SK-N-SH (cell line): ENCODE data around the gene GPR15LG. TPM values are rescaled to one million over a fixed set of nuclear protein-coding genes. Genes with fewer than 3 reads are reported as not detected.

Experiments used
- CTCF ChIA-PET: fragments of 300-600, 350-600 bp; formaldehyde crosslinking; extraction: SDS; loops from one replicate; lab custom pipeline; 2021; lab: Yijun Ruan, JAX
- POLR2A ChIA-PET: fragments of 350-600 bp; sonication (Branson Sonifier 250); formaldehyde crosslinking; extraction: SDS; loops from one replicate; lab custom pipeline; 2020; ENCODE audit warnings: antibody characterized with exemption, inconsistent platforms; lab: Yijun Ruan, JAX
- DNase-seq: peaks from one replicate; pipeline ENCODE4 v3.0.0; 2012
- H2AFZ ChIP-seq: fragments of 200-600 bp; sonication (generic); 2 replicates; pipeline ENCODE4 v1.8.1; 2016; ENCODE audit warnings: antibody characterized with exemption, mild to moderate bottlenecking, low read depth
- H3F3A ChIP-seq: fragments of 200-600 bp; sonication (generic); replicated peaks from 2 replicates; pipeline ENCODE3; 2016; ENCODE audit warnings: antibody characterized with exemption, mild to moderate bottlenecking; ENCODE audit not compliant: insufficient read depth
- H3K27ac ChIP-seq, 2 experiments: fragments of 200-500 bp in 1 of 2; fragments of 200-600 bp in 1 of 2; sonication (Bioruptor generic) in 1 of 2; sonication (generic), shearing (Covaris generic) in 1 of 2; 2 replicates each; pipeline versions ENCODE4 v1.5.1 to v1.6.1; 2014 to 2016; ENCODE audit warnings: low read depth in 2 of 2, inconsistent platforms in 1 of 2, low read length in 1 of 2, mild to moderate bottlenecking in 1 of 2, mixed read lengths in 1 of 2
- H3K27me3 ChIP-seq: fragments of 200-600 bp; sonication (generic), shearing (Covaris generic); 2 replicates; pipeline ENCODE4 v1.6.1; 2016; ENCODE audit warnings: mixed run types; ENCODE audit not compliant: insufficient read depth
- H3K36me3 ChIP-seq, 2 experiments: fragments of 200-500 bp in 1 of 2; fragments of 200-600 bp in 1 of 2; sonication (Bioruptor generic) in 1 of 2; sonication (generic) in 1 of 2; replicated peaks in 1 of 2; 2 replicates each; pipeline versions ENCODE3 to v1.5.1; 2014 to 2016; ENCODE audit warnings: low read length in 1 of 2, mild to moderate bottlenecking in 1 of 2; ENCODE audit not compliant: insufficient read depth in 2 of 2, control insufficient read depth in 1 of 2
- H3K4me1 ChIP-seq, 2 experiments: fragments of 200-500 bp in 1 of 2; fragments of 200-600 bp in 1 of 2; sonication (Bioruptor generic) in 1 of 2; sonication (generic), shearing (Covaris generic) in 1 of 2; 2 replicates each; pipeline versions ENCODE4 v1.5.1 to v1.6.1; 2014 to 2016; ENCODE audit warnings: low read depth in 1 of 2, low read length in 1 of 2, mixed run types in 1 of 2; ENCODE audit not compliant: insufficient read depth in 2 of 2, control insufficient read depth in 1 of 2
- H3K4me2 ChIP-seq: fragments of 200-600 bp; sonication (generic), shearing (Covaris generic); 2 replicates; pipeline ENCODE4 v1.6.1; 2017; ENCODE audit warnings: mixed run types
- H3K4me3 ChIP-seq, 2 experiments: fragments of 200-500 bp in 1 of 2; fragments of 200-600 bp in 1 of 2; sonication (Bioruptor generic) in 1 of 2; sonication (generic), shearing (Covaris generic) in 1 of 2; 2 replicates each; pipeline versions ENCODE4 v1.5.1 to v1.8.1; 2014 to 2016; ENCODE audit warnings: low read depth in 2 of 2, inconsistent platforms in 1 of 2, low read length in 1 of 2, mild to moderate bottlenecking in 1 of 2, mixed read lengths in 1 of 2, moderate library complexity in 1 of 2
- H3K79me2 ChIP-seq: fragments of 200-600 bp; sonication (generic); 2 replicates; pipeline ENCODE4 v1.8.1; 2017; ENCODE audit warnings: mild to moderate bottlenecking; ENCODE audit not compliant: insufficient read depth
- H3K9ac ChIP-seq: fragments of 200-600 bp; sonication (generic); 2 replicates; pipeline ENCODE4 v1.6.1; 2017; ENCODE audit warnings: mixed run types
- H3K9me2 ChIP-seq: fragments of 200-600 bp; sonication (generic); 2 replicates; pipeline ENCODE4 v1.6.1; 2017; ENCODE audit warnings: mixed run types
- H3K9me3 ChIP-seq: fragments of 200-600 bp; sonication (generic); 2 replicates; pipeline ENCODE4 v1.6.1; 2017; ENCODE audit warnings: mixed run types, mild to moderate bottlenecking, moderate library complexity
- H4K20me1 ChIP-seq: fragments of 200-600 bp; sonication (generic); 2 replicates; pipeline ENCODE4 v1.6.1; 2017; ENCODE audit warnings: mild to moderate bottlenecking, mixed run types; ENCODE audit not compliant: insufficient read depth
- MXI1 ChIP-seq: IDR thresholded peaks from 2 replicates; pipeline ENCODE4 v1.6.1; 2012; ENCODE audit warnings: mild to moderate bottlenecking, low read depth, low read length, improper control_type of control experiment
- NRF1 ChIP-seq: IDR thresholded peaks from 2 replicates; pipeline ENCODE4 v1.6.1; 2012; ENCODE audit warnings: low read depth, mild to moderate bottlenecking, low read length
- RCOR1 ChIP-seq: fragments of 150-350 bp; IDR thresholded peaks from 2 replicates; pipeline ENCODE4 v1.6.1; 2017; ENCODE audit warnings: antibody characterized with exemption, low read length
- RXRA ChIP-seq: IDR thresholded peaks from 2 replicates; pipeline ENCODE4 v1.4.0; 2012; ENCODE audit warnings: low read depth, mild to moderate bottlenecking, borderline replicate concordance
- TAF1 ChIP-seq: IDR thresholded peaks from 2 replicates; pipeline ENCODE4 v1.6.1; 2012; ENCODE audit warnings: low read depth, mild to moderate bottlenecking, low read length, moderate library complexity, borderline replicate concordance
- TCF12 ChIP-seq: IDR thresholded peaks from 2 replicates; pipeline ENCODE4 v1.4.0; 2012
- TEAD4 ChIP-seq: IDR thresholded peaks from 2 replicates; pipeline ENCODE4 v1.4.0; 2012; ENCODE audit warnings: mild to moderate bottlenecking, borderline replicate concordance; ENCODE audit not compliant: insufficient read depth
- ZBTB33 ChIP-seq: IDR thresholded peaks from 2 replicates; pipeline ENCODE4 v1.4.0; 2012; ENCODE audit warnings: low read depth, borderline replicate concordance
- WGBS: methylation state at CpG from one replicate; pipeline ENCODE4 v1.1.6; 2017; ENCODE audit warnings: low lambda C conversion rate; 5-methylcytosine and 5-hydroxymethylcytosine counted together
- polyA plus RNA-seq, 3 experiments: library from polyadenylated mRNA; depleted of rRNA; stranded (reverse); fragments of >200 nt; gene quantifications; 2 replicates each; pipeline ENCODE4 v1.2.3, GENCODE V29; 2012
- TF ChIP-seq, protein P1 (sequence below): IDR thresholded peaks from 2 replicates; pipeline ENCODE4; 2012

GPR15LG gene
- polyA plus RNA-seq, 1 of the 3 experiments (the other 2 are of a cell fraction): not detected

DNA sequence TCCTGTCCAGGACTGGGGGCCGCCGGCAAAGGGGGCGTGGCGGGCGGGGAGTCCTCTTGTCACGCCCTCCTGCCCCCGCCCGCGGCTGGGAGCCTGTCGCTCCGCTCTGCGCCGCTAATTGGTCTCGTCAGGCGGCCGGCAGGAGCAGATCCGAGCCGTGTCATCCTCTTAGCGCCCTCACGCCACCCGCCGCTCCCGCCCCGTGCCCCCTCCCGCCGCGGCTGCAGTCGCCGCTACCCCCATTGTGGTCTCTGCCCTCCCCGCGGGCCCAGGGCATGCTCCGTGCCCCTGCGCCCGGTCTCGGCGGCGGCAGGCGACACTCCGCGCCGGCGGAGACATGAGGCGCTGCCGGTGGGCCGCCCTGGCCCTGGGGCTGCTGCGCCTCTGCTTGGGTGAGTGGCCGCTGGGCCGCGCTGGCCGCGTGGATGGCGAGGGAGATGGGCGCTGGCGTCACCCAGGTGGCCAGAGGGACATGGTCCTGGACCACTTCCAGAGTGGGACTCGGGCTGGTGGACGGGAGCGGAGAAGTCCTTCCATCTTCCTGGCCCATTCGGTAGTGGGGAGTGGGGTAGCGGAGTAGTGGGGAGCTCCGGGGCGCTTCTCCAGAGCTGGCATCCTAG is 20.9 kb downstream of the GPR15LG start, which contains the start of gene CDHR1:
Gene CDHR1, plus strand, starts transcription at position 114 of the 620 bp plus-strand sequence. Its CDS starts 224 bp downstream, at position 338.
- Histone ChIP-seq H3K9me3 (no peaks in the 10 kb centered on the region), H2AFZ (no peak within 1 kb of the TSS), H3K9me2 (no peaks in the 10 kb centered on the region), H3K36me3 (no peaks in the 10 kb centered on the region), H3K4me3 (peak within 1 kb of the TSS; percentile 42 to 47), H3K79me2 (no peaks in the 10 kb centered on the region), H3K4me2 (peak within 1 kb of the TSS; percentile 88), H3K9ac (no peak within 1 kb of the TSS), H3F3A (no peaks in the 10 kb centered on the region), H3K27me3 (no peaks in the 10 kb centered on the region), H4K20me1 (no peaks in the 10 kb centered on the region), H3K27ac (no peak within 1 kb of the TSS), H3K4me1 (peaks cover 0 to 11% of the 10 kb centered on the region in 2 experiments; a peak in 1 of 4 replicates)
- 3% methylated on average over 32 of the region's 61 CpGs for WGBS
- POLR2A ChIA-PET: no interaction called here
- peak; percentile 86 for DNase-seq
- TF ChIP-seq NRF1 (no peak), RXRA (no peak), MXI1 (peak; percentile 23; the same call in 1 of the 2 replicates), TCF12 (no peak)
- CTCF ChIA-PET: interaction anchor here (0.7 to 5.7 kb wide), 5 partner anchors 11 to 47 kb away, joined by 3 to 34 read pairs (median 4); no protein-coding TSS in a partner anchor

DNA sequence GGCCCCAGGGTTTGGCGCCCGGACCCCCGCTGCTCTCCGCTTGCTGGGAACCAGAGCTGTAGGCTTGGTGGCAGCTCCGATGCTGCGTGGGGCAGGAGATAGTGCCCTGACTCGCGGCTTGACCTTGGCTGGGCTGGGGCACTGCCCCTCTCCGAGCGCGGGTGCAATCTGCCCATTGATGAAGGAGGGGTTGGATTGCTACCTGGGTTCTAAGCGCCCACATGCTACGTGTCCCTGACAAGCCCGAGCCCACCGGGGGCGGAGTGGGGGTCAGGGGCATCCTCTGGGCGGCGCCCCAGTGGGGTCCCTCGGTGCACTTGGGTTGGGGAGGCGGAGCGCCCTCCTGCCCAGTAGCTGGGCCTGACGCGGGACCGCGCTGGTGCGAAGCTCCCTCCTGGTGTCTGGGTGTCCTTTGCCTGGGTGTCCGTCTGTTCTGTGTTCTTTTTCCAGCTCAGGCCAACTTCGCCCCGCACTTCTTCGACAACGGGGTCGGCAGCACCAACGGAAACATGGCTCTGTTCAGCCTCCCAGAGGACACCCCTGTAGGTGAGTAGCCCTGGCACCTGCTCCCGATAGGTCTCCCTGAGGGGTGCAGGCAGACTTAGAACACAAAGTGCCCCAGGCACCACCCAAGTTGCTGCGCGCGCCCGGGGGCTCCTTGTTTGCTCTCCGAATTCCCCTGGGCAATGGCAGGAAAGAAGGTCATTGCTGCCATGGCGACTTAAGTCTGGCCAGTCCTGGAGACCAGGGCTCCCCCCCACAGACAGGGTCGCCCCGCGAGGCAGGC is 21.6 kb downstream of the GPR15LG start:
- TF ChIP-seq TAF1 (no peak), MXI1 (no peak), ZBTB33 (no peak), TEAD4 (no peak), RCOR1 (no peak)
- TF ChIP-seq, protein P1, sequence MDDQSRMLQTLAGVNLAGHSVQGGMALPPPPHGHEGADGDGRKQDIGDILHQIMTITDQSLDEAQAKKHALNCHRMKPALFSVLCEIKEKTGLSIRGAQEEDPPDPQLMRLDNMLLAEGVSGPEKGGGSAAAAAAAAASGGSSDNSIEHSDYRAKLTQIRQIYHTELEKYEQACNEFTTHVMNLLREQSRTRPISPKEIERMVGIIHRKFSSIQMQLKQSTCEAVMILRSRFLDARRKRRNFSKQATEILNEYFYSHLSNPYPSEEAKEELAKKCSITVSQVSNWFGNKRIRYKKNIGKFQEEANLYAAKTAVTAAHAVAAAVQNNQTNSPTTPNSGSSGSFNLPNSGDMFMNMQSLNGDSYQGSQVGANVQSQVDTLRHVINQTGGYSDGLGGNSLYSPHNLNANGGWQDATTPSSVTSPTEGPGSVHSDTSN: no peak
- TF ChIP-seq, all 33 proteins: peak for 0
- ChIA-PET CTCF (interaction anchor here (0.7 to 5.7 kb wide), 5 partner anchors 10 to 47 kb away, joined by 3 to 34 read pairs (median 4); no protein-coding TSS in a partner anchor), POLR2A (no interaction called here)
- Histone ChIP-seq H3K9ac (no peak overlapping the region), H3K9me3 (no peaks in the 10 kb centered on the region), H3K36me3 (no peaks in the 10 kb centered on the region), H3K79me2 (no peaks in the 10 kb centered on the region), H3F3A (no peaks in the 10 kb centered on the region), H3K27me3 (no peaks in the 10 kb centered on the region), H3K9me2 (no peaks in the 10 kb centered on the region), H2AFZ (no peak overlapping the region), H4K20me1 (no peaks in the 10 kb centered on the region), H3K4me2 (no peak overlapping the region), H3K4me1 (peaks cover 0 to 11% of the 10 kb centered on the region in 2 experiments; a peak in 1 of 4 replicates), H3K4me3 (peak overlapping the region in 1 of 2 experiments; percentile 42; a peak in 1 of 4 replicates), H3K27ac (no peak overlapping the region)
- peak; percentile 47 for DNase-seq
- 83% methylated on average over 16 of the region's 43 CpGs for WGBS
